IPS-18c (cell line): ENCODE results near the gene LRRC4C.
"Not testable (repeated sequence)": the region's sequence is repeated elsewhere in the genome, so short reads cannot be mapped to it uniquely, and the experiment has no call there.

Experiments used
- H3K4me3 ChIP-seq: 2 replicates; pipeline ENCODE4 v1.7.0; 2013; ENCODE audit warnings: low read depth, mild to moderate bottlenecking, low read length, moderate library complexity; ENCODE audit not compliant: insufficient read depth
- H3K9me3 ChIP-seq: one replicate; pipeline ENCODE4 v1.6.1; 2013; ENCODE audit warnings: mild to moderate bottlenecking, low read length, moderate library complexity; ENCODE audit not compliant: control insufficient read depth, insufficient read depth

The LRRC4C gene

DNA sequence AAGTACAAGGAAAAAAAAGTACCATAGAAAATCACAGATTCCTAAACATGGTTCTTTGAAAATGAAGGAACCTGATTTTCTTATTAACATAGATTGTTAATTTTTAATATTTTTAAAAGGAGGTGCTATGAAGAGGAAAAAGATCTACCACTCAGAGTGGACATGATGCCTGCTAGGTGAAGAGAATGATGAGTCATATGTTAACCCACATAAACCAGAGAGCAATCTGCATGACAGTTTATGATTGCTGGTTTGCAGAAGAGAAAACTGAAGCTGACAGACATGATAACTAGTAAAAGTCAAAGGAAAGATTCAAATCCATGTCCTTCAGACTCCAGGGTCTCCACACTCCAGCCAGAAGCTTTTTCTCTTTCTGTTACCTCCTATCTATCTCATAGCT lies 1231.7 kb downstream of the LRRC4C start:
- H3K9me3 ChIP-seq, result no peaks in the 10 kb centered on the region
- H3K4me3 ChIP-seq, result no peak overlapping the region

DNA sequence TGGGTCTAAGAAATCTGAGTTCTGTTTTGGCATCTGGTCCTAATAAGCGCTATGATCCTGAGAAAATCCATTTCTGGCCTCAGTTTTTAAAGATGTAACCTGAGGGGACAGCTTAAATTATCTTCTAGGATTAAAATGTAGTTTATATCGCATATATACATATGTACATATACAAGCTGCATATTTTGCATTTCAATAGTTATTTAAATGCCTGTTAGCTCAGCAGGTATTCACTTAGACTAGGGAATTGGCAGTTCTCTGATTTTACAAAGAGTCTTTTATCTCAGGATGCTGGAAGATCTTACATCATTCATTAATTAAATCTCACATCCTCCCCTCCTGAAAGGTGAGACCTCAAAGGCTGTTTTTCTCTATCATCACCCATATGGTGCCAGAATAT lies 1232.8 kb downstream of the LRRC4C start:
- Histone ChIP-seq H3K4me3 (no peak overlapping the region), H3K9me3 (no peaks in the 10 kb centered on the region)

GRCh38 chr11:40223596-40224330 lies 1235.7 kb downstream of the LRRC4C start:
- no peak overlapping the region for H3K4me3 ChIP-seq

GRCh38 chr11:40219401-40219800 lies 1240.1 kb downstream of the LRRC4C start:
- Histone ChIP-seq H3K4me3 (no peak overlapping the region), H3K9me3 (no peaks in the 10 kb centered on the region)

More at GRCh38 chr11:40223596-40224330, 1235.7 kb downstream of the LRRC4C start:
- H3K9me3 ChIP-seq, result no peaks in the 10 kb centered on the region

GRCh38 chr11:40215556-40215955 lies 1243.9 kb downstream of the LRRC4C start:
- no peaks in the 10 kb centered on the region for H3K9me3 ChIP-seq
- no peak overlapping the region for H3K4me3 ChIP-seq

DNA sequence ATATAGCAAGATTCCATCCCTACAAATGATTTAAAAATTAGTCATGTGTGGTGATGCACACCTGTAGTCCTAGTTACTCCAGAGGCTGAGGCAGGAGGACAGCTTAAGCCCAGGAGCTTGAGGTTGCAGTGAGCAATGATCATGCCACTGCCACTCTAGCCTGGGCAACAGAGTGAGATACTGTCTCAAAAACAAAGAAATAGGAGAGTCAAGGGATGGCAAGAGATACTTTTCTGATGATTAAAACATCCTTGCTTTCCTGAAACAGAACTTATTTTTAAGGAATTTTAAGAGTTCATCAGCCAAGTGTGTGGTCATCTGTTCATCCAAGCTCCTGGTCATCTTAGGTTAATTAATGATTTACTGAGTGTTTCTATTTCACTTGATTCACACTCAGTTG lies 1252.0 kb downstream of the LRRC4C start:
- H3K4me3 ChIP-seq, result no peak overlapping the region

DNA sequence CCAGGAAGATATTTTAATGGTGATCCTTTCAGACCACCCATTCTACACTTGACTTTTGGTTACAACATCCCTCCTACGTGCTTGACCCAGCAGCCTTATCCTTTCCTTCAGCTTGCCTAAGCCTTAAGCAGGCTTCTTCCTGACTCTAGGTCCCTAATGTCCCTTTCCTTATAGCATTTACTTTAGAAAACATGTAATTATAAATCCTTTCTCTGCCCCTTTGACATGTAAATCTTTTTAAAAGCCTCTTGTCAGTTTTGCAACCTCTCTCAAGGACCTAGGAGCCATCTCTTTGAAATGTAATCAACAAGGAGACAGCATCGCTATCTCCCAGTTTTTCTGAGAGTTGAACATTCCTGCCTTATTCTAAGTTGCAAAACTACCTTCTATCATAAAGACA lies 1255.2 kb downstream of the LRRC4C start:
- no peak overlapping the region for H3K4me3 ChIP-seq
- H3K9me3 ChIP-seq, result no peaks in the 10 kb centered on the region

More for the DNA sequence above, 1252.0 kb downstream of the LRRC4C start:
- H3K9me3 ChIP-seq, result no peaks in the 10 kb centered on the region

GRCh38 chr11:40203606-40204005 lies 1255.8 kb downstream of the LRRC4C start:
- no peaks in the 10 kb centered on the region for H3K9me3 ChIP-seq
- H3K4me3 ChIP-seq, result no peak overlapping the region

- Histone ChIP-seq H3K4me3 (no peak overlapping the region), H3K9me3 (no peaks in the 10 kb centered on the region)
Observed at GRCh38 chr11:40202589-40203270, 1256.7 kb downstream of the LRRC4C start.

GRCh38 chr11:40192590-40192989 lies 1266.9 kb downstream of the LRRC4C start:
- not testable (repeated sequence) for H3K4me3 ChIP-seq, H3K9me3 ChIP-seq

GRCh38 chr11:40190294-40190693 lies 1269.2 kb downstream of the LRRC4C start:
- Histone ChIP-seq H3K4me3 (no peak overlapping the region), H3K9me3 (no peaks in the 10 kb centered on the region)

DNA sequence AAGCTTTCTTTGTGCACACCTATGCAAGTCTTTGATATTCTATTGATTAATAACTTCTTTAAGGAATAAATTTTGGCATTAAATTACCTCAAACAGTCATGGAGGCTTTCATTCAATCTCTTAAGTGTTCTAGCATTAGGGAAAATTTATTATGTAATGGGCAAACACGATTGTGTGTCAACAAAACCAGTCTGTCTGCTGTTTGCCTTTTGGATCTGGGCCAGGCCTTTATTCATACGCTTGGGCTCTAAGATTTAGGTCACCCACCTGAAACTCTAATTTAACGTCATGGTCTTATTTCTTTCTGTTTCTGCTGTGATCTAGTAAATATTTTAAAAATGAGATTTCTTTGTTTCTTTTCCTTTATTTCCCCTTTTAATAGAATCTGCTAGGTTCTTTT lies 1270.6 kb downstream of the LRRC4C start:
- Histone ChIP-seq H3K9me3 (no peaks in the 10 kb centered on the region), H3K4me3 (no peak overlapping the region)

DNA sequence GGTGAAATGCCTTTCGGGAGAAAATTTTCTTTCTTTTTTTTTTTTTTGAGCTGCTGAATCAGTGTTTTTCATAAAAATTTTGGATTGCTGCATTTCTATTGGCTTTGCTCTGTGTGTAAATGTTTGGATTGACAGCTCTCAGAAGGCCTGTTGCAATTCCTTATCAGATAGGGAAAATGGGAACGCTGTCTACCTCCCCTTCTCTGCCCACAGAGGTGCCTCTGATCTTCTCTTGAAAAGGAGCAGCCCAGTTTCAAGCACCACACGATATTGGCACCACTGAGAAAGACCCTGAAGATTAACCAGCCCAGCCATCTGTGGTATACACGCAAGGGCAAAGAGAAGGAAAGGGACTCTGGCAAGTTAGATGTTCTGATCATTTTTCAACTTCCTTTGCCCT lies 1272.2 kb downstream of the LRRC4C start:
- Histone ChIP-seq H3K9me3 (no peaks in the 10 kb centered on the region), H3K4me3 (no peak overlapping the region)

DNA sequence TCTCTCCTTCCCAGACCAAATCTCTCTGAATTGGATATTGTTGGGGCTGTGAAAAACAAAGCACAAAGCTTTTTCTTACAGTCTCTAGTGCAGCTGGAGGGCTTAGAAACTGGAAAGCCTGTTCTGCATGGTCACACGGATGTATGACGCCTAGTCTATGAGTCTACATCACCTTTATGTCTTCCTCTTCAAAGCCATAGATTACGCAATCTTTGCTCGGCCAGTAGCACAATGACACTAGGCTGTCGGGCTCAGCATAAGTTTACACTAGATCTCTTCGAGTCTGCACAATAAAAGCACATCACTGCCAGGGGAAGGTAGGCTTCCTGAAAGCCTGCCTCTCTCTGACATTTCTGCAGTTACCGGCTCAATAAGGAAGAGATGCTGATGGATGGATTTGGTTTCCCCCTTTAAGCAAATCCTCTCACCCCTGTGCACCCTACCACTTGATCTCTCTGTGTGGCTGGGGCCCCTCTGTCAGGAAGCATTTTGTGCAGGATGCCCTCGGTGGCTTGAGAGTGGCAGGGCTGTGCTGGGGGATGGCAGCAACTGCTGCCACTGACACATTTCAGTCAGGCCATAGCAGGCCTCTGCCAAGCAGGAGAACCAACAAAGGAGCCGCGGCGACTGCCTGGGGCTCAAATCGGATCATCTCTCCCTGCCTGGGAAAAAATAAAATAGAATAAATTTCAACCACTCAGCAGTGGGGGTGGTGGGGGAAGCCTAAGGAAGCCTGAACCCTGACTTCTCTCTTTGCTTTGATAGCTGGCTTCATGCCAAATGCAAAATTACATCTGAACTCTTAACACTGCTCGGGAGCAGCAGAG lies 1272.8 kb downstream of the LRRC4C start:
- Histone ChIP-seq H3K9me3 (no peaks in the 10 kb centered on the region), H3K4me3 (no peak overlapping the region)

- no peak overlapping the region for H3K4me3 ChIP-seq
- H3K9me3 ChIP-seq, result no peaks in the 10 kb centered on the region
Observed at GRCh38 chr11:40185793-40186192, 1273.7 kb downstream of the LRRC4C start.

DNA sequence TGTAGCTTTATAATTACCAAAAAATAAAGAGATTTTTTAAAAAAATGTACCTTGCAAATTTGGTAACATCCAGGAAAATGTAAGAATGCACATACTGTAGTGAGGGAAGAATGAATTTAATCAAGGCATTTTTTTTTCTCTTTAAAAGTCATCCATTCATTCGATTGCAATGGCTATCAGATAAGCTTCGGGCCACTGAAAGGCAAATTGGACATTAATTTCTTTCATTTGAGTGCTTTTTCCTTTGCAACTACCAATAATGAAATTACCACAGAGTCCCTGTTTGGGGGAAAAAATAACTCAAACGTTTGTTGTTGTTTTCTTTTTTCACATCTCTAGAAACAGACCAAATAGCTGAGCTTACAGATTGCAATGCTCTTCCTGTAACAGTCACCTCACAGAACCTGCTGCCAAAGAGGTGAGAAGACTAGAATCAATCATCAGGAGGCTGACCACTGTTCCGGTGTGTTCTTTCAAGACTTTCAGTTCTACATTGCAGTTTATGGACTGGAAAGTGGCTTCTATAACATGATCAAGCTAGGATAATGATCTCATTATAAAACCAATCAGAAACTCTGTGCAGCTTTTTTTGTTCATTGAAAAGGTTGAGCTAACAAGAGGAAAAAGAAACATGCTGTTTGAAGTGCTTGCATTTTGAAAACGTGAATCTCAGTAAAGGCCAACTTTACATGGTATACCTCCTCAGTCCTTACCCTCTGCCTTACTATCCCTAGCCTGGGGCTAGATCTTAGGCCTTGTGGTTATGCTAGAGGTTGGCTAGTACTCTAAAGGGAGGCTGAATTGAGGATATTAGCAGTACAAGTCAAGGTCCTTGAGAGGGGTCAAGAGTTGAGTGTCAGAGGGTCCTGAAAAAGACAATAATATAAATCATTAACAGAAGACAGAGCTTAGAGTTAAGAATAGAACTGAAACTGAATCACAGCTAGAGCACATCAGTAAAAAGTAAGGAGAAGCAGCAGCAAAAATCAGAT lies 1276.1 kb downstream of the LRRC4C start:
- Histone ChIP-seq H3K4me3 (no peak overlapping the region), H3K9me3 (no peaks in the 10 kb centered on the region)

GRCh38 chr11:40179541-40179940 lies 1279.9 kb downstream of the LRRC4C start:
- Histone ChIP-seq H3K9me3 (no peaks in the 10 kb centered on the region), H3K4me3 (no peak overlapping the region)
